T-helper 17 cell (primary cell): ENCODE data around the gene CCM2. TPM values are rescaled to one million over a fixed set of nuclear protein-coding genes. Genes with fewer than 3 reads are reported as not detected.

ENCODE experiments used
- ATAC-seq: fragments of 150-1000 bp; cut with Tn5 transposase; 2 replicates; pipeline ENCODE4 v1.10.0; 2021; ENCODE audit warnings: mild to moderate bottlenecking, moderate library complexity
- DNase-seq, 3 donors: peaks; one replicate each; pipeline versions ENCODE4 v3.0.0 to v3.0.0-alpha.2; 2020 to 2021
- H3K9me3 ChIP-seq: one replicate; pipeline ENCODE4 v1.7.0; 2013; ENCODE audit warnings: low read length, mild to moderate bottlenecking; ENCODE audit not compliant: control insufficient read depth, poor library complexity, severe bottlenecking
- H3K27ac Mint-ChIP-seq: one replicate; pipeline ENCODE4 v1.8.0; 2022; ENCODE audit warnings: mild to moderate bottlenecking, moderate library complexity, mixed read lengths
- H3K27me3 Mint-ChIP-seq: one replicate; pipeline ENCODE4 v1.8.0; 2022; ENCODE audit warnings: mixed read lengths
- H3K36me3 Mint-ChIP-seq: one replicate; pipeline ENCODE4 v1.8.0; 2022; ENCODE audit warnings: low read depth, mixed read lengths
- H3K4me1 Mint-ChIP-seq: one replicate; pipeline ENCODE4 v1.8.0; 2022; ENCODE audit warnings: mild to moderate bottlenecking, mixed read lengths
- H3K4me3 Mint-ChIP-seq: one replicate; pipeline ENCODE4 v1.8.0; 2022; ENCODE audit warnings: mild to moderate bottlenecking, moderate library complexity, mixed read lengths
- total RNA-seq, 4 donors: library from RNA in 2 of 4; stranded (reverse) in 2 of 4; gene quantifications; one replicate each; pipeline ENCODE4 v1.2.3 and lab custom pipeline; 2022 to 2026

The CCM2 gene
- 10 to 100 TPM; 77.4 to 83.0 TPM for total RNA-seq
- total RNA-seq (lab: John Stamatoyannopoulos, UW) = 105 to 196 reads per million in 2 donors

DNA sequence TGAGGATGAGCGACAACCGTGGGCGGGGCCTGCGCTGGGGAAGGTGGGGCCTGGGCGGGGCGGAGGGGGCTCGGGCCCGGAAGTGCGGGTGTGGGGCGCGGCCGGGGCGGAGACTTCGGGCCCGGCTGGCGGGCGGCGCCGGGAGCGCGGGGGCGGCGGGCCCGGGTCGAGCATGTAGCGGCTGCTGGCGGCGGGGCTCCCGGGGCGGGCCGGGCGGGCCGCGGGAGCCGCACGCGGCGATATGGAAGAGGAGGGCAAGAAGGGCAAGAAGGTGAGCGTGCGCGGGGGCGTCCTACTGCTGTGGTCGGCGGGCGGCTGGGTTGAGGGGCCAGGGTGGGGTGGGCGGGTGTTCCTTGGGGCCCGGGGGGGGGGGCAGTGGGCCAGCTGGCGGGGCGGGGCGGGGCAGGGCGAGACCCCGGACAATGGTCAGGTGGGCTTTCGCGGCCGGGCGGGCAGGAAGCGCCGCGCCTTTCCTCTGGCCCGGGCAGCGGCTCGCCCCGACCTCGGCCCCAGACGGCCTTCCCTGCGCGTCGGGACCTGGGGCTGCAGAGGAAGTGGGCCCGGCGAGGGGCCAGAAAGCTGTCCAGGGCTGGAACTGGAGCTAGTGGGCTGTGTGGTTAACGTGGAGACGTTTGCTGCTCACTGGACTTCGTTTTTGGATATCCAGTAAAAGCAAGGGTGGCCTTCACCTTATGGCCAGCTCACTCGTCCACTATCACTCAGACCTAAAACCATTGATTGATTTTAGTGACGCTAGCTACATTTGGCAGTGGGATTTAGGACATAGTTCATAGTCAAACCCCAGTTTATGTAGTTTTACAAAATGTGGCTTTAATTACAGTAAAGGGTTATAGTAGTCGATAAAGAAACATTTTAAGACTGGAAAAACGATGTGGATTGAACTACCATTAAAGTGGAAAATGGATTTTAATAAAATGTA, at the start of gene CCM2:
CCM2 (plus strand) TSS at position 109 of the 940 bp plus-strand sequence; CDS start at position 242, 133 bp downstream.
- DNase-seq (peak in 1 of 3 donors; percentile 16), ATAC-seq (no peak)
- H3K27me3 Mint-ChIP-seq = no peaks in the 10 kb centered on the region
- H3K27ac Mint-ChIP-seq = peak within 1 kb of the TSS; percentile 99
- H3K4me3 Mint-ChIP-seq = peak within 1 kb of the TSS; percentile 97
- peaks cover 48% of the 10 kb centered on the region for H3K4me1 Mint-ChIP-seq
- peaks cover 3% of the 10 kb centered on the region for H3K36me3 Mint-ChIP-seq
- H3K9me3 ChIP-seq = no peaks in the 10 kb centered on the region

DNA sequence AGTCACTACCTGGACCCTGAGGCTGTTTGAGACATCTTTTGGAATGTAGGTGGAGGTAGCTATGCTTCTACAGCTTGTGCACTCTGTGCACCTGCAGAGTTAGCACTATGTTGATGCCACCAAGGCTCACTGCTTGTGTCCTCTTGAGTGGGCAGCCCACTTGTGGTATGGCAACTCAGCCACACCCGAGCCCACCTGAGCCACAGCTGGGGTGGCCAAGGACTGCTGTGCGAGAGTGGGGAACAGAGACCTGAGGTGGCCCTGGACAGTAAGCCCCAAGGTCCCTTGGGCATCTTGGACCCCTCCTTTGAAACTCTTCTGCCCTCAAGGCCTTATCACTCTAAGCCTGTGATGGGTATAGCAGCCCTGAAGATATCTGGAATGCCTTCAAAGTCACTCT, 46.8 kb upstream of the CCM2 start:
- H3K9me3 ChIP-seq = no peaks in the 10 kb centered on the region
- Mint-ChIP-seq H3K4me1 (peaks cover 4% of the 10 kb centered on the region), H3K36me3 (peaks cover 2% of the 10 kb centered on the region), H3K27ac (no peak overlapping the region), H3K27me3 (peaks cover 9% of the 10 kb centered on the region), H3K4me3 (no peak overlapping the region)
- DNase-seq (no peak), ATAC-seq (no peak)

DNA sequence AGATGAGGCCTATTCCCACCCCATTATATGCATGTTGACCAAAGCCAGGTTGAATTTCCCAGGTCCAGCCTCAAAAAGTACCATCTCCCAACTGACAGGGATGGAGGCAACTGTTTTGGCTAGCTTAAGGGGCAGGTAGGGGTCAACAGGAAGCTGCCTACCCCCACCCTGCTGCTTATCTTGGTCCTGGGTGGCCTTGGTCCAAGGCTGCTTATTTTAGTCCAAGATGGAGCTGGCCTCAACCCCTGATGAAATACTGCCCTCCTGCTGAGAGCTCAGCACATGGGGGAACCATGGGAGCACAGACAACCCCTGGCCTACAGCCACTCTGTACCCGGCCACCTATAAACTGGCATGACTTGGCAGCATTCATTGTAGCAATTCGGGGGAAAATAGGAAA, 44.3 kb upstream of the CCM2 start:
- Mint-ChIP-seq H3K27ac (peak overlapping the region; percentile 63), H3K4me3 (no peak overlapping the region), H3K4me1 (peaks cover 22% of the 10 kb centered on the region), H3K27me3 (no peaks in the 10 kb centered on the region), H3K36me3 (no peaks in the 10 kb centered on the region)
- no peak for ATAC-seq
- no peak for DNase-seq
- H3K9me3 ChIP-seq = no peaks in the 10 kb centered on the region

DNA sequence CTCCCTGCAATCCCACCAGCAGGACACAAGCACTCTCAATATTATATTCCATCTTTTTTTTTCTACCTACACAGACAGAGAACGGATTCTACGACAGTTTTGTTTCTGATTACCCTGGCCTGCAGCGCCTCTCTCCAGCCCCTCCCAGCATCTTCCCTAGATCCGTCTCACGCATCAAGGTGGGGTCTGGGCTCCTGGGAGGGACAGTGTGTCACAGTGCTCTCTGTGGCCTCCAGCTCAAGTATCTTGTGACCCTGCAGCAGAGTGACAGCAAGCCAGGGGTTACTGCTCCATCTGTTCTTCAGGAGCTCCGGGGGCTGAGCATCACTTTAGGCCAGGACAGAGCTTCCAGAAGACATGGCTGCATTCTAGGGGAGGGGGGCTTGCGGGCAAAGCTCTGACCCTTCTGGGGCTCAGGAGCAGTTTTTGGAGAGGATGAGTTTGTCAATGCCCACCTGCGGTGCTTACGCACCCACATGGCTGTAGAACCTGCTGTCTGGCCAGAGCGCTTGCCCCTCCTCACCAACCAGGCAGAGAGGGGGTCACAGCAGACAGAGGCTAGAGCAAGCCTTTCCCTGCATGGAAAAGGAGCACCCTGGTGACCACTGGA, 43.7 kb upstream of the CCM2 start:
- Mint-ChIP-seq H3K27ac (peak overlapping the region; percentile 63), H3K4me1 (peaks cover 22% of the 10 kb centered on the region), H3K36me3 (no peaks in the 10 kb centered on the region), H3K4me3 (no peak overlapping the region), H3K27me3 (no peaks in the 10 kb centered on the region)
- DNase-seq (no peak), ATAC-seq (no peak)
- H3K9me3 ChIP-seq = no peaks in the 10 kb centered on the region

DNA sequence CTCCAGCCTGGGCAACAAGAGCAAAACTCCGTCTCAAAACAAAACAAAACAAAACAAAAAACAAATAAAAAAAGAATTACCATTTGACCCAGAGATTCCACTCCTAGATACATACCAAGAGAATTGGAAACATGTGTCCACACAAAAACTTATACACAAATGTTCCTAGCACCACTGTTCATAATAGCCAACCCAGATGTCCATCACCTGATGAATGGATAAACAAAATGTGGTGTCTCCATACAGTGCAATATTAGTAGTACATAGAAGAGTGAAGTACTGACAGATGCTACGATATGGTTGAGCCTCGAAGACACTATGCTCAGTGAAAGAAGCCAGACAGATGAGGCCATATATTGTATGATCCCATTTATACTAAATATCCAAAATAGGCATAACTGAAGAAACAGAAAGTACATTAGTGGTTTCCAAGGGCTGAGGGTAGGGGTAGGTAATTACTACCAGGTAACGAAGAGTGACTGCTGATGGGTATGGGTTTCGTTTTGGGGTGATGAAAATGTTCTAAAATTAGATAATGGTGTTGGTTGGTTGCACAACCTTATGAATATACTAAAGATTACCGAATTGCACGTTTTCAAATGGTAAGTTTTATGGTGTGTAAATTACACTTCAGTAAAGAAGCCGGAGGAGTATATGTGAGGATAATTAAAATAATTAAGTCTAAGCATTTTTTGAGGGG, 41.2 kb upstream of the CCM2 start:
- no peak for DNase-seq

DNA sequence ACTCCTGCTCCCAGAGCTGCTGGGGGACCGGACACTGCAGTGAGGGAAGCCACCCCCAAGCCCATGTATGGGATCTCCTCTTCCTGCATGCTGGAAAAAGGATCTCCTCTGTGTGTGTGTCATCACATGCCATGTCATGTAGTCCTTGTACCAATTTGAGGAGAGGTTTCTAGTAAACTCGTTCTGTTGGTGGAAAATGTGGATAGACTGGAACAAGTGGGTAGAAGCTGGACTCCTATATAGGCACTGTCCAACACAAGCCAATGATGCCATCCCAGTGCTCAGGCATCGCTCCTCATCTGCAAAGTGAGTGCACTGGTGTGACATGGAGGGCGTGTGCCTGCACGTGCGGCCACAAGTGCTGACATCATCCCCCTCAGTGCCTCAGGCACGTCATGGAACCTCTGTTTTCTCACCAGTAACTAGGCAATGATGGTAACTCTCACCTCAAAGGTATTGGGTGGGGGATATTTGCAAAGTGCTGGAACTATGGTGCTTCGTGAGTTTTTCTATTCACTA, 40.5 kb upstream of the CCM2 start:
- H3K36me3 Mint-ChIP-seq = no peaks in the 10 kb centered on the region
- peak overlapping the region; percentile 98 for H3K27ac Mint-ChIP-seq
- H3K27me3 Mint-ChIP-seq = no peaks in the 10 kb centered on the region
- peaks cover 23% of the 10 kb centered on the region for H3K4me1 Mint-ChIP-seq
- peak overlapping the region; percentile 22 for H3K4me3 Mint-ChIP-seq
- peak; percentile 83 for ATAC-seq
- no peaks in the 10 kb centered on the region for H3K9me3 ChIP-seq
- DNase-seq = peak in 1 of 3 donors; percentile 26

More for the DNA sequence above, 41.2 kb upstream of the CCM2 start:
- H3K9me3 ChIP-seq = no peaks in the 10 kb centered on the region
- no peak for ATAC-seq
- H3K27ac Mint-ChIP-seq = peak overlapping the region; percentile 98
- no peaks in the 10 kb centered on the region for H3K27me3 Mint-ChIP-seq
- no peaks in the 10 kb centered on the region for H3K36me3 Mint-ChIP-seq
- peak overlapping the region; percentile 21 for H3K4me3 Mint-ChIP-seq
- H3K4me1 Mint-ChIP-seq = peaks cover 23% of the 10 kb centered on the region

DNA sequence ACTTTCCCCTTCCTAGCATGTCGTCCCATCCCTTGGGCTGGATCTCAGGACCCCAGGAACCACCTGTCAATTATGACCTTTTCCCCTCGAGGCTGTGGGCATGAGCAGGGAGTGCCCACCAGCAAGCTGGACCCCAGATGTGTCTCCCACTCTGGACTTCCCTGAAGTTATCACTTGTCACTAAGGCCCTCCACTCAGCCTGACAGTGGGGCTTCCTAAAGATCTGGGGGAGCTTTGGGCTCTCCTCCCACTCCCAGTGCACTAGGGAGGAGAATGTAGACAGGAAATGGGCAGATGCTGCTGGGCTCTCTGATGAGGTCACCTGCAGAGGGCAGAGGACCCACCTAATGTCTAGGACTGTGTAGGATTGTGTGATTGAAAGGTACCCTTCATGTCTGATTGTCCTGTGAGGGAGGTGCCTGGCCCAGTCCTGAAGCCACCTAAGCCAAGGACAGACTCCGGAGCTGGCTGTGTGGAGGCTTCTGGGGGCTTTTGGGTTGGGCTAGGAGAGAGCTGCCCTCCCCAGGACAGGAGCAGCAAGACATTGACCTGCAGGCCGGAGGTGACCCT, 39.9 kb upstream of the CCM2 start:
- peak; percentile 6 for ATAC-seq
- DNase-seq = no peak
- Mint-ChIP-seq H3K27ac (peak overlapping the region; percentile 98), H3K4me1 (peaks cover 24% of the 10 kb centered on the region), H3K27me3 (no peaks in the 10 kb centered on the region), H3K4me3 (peak overlapping the region; percentile 22), H3K36me3 (no peaks in the 10 kb centered on the region)
- no peaks in the 10 kb centered on the region for H3K9me3 ChIP-seq

DNA sequence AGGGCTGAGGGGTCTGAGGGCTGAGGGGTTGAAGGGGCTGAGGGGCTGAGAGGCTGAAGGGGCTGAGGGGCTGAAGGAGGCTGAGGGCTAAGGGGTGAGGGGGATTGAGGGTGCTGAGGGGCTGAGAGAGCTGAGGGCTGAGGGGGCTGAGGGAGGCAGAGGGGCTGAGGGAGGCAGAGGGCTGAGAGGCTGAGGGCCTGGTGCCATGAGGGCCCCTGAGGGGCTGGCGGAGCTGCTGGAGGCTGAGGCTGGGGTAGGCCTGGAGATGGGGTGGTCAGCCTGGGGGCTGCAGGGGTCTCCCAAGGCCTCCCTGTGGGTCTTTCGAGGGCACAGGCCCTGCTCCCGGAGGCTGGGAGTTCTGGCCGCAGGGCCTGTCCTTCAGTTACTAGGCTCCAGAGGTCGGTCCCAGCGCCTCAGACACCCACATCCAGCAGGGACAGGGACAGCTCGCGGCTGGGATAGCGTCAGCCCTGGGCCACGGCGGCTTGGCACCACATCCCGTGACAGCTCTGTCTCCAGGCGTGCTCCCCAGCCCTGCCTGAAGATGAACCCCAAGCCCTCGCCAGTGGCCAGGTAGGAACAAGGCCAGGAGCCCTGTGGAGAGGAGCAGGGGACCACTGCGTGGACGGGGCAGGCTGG, 38.0 kb upstream of the CCM2 start:
- ATAC-seq = no peak
- no peak for DNase-seq
- Mint-ChIP-seq H3K27ac (peak overlapping the region; percentile 32), H3K4me3 (no peak overlapping the region), H3K36me3 (no peaks in the 10 kb centered on the region), H3K4me1 (peaks cover 27% of the 10 kb centered on the region), H3K27me3 (no peaks in the 10 kb centered on the region)
- no peaks in the 10 kb centered on the region for H3K9me3 ChIP-seq

DNA sequence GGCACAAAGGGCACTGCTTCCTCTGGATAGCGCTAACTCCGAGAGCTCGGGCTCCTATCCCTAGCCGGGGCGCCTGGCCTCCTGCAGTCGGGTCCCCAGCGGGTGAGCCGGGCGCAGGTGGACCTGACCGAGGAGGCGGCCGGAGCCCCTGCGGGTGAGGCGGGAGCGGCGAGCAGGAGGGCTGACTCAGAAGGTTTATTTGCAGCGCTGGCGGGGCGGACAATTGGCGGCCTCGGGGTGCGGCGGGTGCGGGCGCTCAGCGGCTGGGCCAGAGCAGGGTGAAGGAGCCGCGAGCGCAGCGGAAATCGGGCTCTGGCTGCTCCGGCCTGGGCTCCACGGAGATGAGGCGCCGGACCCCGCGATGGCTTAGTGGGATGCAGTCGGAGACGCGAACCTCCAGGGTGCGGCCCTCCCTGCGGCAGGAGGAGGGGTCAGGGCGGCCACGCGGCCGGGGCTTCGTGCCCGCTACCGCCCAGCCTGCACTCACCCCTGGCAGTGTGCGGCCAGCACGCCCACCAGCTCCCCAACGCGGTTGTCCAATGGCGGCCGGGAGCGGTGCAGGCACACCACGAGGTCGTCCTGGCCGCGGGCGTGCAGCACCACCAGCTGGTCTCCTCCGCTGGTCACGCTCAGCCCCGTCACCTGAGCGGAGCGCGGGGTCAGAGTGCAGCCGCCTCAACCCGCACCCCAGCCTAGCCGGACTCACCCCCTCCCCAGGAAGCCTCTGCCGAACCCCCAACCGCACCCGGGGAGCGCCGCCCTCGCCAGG, 37.3 kb upstream of the CCM2 start:
- Mint-ChIP-seq H3K27ac (peak overlapping the region; percentile 66), H3K4me1 (peaks cover 27% of the 10 kb centered on the region), H3K36me3 (no peaks in the 10 kb centered on the region), H3K4me3 (peak overlapping the region; percentile 45), H3K27me3 (no peaks in the 10 kb centered on the region)
- ATAC-seq (no peak), DNase-seq (no peak)
- H3K9me3 ChIP-seq = no peaks in the 10 kb centered on the region

DNA sequence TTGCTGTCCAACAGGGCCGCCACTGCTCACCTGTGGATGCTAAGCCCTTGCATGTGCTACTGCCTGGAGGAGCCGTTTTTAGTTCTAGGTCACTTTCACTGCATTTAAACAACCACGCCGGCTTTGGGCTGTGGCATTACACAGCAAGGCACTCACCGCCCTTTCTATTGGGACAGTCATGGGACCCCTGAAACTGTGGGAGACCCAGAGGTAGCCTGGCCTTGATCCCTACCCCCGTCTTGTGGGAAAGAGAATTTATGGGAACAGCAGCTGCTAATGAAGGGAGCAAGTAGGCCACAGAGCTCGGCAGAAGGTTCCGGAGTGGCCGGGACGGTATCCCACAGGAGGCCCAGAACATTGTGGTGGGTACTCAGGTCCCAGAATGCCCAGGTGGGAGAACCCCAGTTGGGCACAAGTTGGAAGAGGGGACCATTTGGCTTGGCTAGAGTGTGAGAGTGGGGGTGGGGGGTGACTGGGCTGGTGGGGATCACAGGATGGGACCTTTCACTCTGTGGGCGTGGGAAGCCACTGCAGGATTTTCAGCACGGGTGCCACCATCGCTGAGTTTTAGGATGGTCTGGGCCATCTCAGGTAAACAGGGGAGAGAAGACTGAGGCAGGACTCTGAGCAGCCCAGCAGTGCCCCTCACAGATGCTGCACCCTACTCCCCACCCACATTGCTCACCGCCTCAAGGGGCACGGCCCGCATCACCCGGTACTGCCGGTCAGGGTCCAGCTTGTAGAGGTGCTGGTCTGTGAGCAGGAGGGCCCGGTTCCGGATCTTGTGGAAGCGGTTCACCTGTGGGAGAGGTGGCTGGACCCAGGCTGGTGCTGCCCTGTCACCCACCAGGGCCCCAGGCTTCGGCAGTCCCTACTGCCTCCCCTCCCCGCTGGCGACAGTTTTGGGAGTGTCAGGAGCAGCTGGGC, 36.4 kb upstream of the CCM2 start:
- no peaks in the 10 kb centered on the region for H3K27me3 Mint-ChIP-seq
- peaks cover 3% of the 10 kb centered on the region for H3K36me3 Mint-ChIP-seq
- no peaks in the 10 kb centered on the region for H3K9me3 ChIP-seq
- peak overlapping the region; percentile 66 for H3K27ac Mint-ChIP-seq
- H3K4me3 Mint-ChIP-seq = peak overlapping the region; percentile 45
- ATAC-seq = no peak
- DNase-seq = no peak
- H3K4me1 Mint-ChIP-seq = peaks cover 27% of the 10 kb centered on the region

DNA sequence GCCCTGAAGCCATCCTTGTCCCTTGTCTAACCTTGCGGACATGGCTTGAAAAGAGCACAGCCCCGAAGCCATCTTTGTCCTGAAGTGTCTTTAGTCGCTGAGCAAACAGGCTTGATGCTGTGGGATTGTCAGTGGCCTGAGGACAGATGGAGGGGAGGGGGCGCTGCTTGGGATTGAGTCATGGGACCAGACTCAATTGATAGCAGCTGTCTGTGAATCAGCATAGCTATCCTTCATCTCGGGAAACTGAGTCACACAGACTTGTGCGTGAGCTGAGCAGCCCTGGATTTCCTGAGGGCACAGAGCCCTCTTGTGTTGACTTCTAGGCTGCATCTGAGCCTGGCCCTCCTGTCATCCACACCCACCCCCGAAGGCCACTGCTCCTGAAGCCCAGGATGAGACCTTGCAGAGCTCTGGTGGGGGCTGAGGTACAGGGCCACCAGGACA, 35.6 kb upstream of the CCM2 start:
- Mint-ChIP-seq H3K27me3 (no peaks in the 10 kb centered on the region), H3K4me3 (no peak overlapping the region), H3K27ac (no peak overlapping the region), H3K4me1 (peaks cover 21% of the 10 kb centered on the region), H3K36me3 (peaks cover 3% of the 10 kb centered on the region)
- ATAC-seq (no peak), DNase-seq (no peak)
- H3K9me3 ChIP-seq = no peaks in the 10 kb centered on the region
